Skeletal muscle cell (primary cell): ENCODE measurements around the gene NLRP12.
A peak's percentile ranks its signal among the peaks of the same experiment; 100 is the strongest.
"Not testable (repeated sequence)": the region's sequence is repeated elsewhere in the genome, so short reads cannot be mapped to it uniquely, and the experiment has no call there.

ENCODE experiments used
- DNase-seq: peaks from one replicate; pipeline ENCODE4 v3.0.0-alpha.2; 2010; ENCODE audit warnings: low read depth
- H3K4me3 ChIP-seq: 2 replicates; pipeline ENCODE4 v1.5.1; 2011; ENCODE audit warnings: low read depth, mild to moderate bottlenecking, control low read depth, low read length, moderate library complexity

The NLRP12 gene

DNA sequence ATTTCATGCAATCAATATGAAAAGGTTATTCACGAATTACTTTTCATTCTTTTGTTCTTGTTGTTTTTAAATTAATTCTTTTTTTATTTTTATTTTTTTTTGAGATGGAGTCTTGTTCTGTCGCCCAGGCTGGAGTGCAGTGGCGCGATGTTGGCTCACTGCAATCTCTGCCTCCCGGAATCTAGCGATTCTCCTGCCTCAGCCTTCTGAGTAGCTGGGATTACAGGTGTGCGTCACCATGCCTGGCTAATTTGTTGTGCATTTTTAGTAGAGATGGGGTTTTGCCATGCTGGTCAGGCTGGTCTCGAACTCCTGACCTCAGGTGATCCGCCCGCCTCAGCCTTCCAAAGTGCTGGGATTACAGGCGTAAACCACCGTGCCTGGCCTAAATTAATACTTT lies 16.1 kb upstream of the NLRP12 start:
- not testable (repeated sequence) for DNase-seq, H3K4me3 ChIP-seq

DNA sequence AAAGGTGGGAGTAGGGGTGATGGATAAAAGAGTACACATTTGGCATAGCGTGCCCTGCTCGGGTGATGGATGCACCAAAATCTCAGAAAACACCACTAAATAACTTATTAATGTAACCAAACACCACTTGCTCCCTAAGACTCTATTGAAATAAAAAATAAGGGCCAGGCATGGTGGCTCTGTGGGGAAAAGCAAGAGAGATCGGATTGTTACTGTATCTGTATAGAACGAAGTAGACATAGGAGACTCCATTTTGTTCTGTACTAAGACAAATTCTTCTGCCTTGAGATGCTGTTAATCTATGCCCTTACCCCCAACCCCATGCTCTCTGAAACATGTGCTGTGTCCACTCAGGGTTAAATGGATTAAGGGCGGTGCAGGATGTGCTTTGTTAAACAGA lies 14.3 kb upstream of the NLRP12 start:
- not testable (repeated sequence) for H3K4me3 ChIP-seq, DNase-seq

GRCh38 chr19:53832861-53833260 lies 8.7 kb upstream of the NLRP12 start:
- not testable (repeated sequence) for DNase-seq

GRCh38 chr19:53828531-53828930 lies 4.4 kb upstream of the NLRP12 start:
- DNase-seq, result no peak

More at GRCh38 chr19:53832861-53833260, 8.7 kb upstream of the NLRP12 start:
- not testable (repeated sequence) for H3K4me3 ChIP-seq

DNA sequence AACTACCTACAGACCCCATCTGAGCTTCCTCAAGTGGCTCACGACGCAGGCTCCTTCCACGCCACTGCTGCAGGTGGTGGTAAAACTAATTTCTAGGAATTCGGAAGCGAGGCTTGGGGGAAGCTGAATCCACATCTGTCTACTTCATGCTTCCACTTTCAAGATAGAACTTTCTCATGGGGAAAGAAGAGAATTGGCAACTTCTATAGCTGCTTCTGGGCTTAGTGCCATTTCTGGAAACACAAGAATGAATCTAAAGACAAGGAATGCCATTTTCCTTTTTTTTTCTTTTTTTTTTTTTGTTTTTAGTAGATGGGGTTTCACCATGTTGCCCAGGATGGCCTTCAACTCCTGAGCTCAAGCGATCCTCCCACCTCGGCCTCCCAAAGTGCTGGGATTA lies 2.8 kb upstream of the NLRP12 start:
- no peak overlapping the region for H3K4me3 ChIP-seq
- DNase-seq, result no peak

More at GRCh38 chr19:53828531-53828930, 4.4 kb upstream of the NLRP12 start:
- H3K4me3 ChIP-seq, result no peak overlapping the region

- no peak for DNase-seq
- H3K4me3 ChIP-seq, result no peak overlapping the region
Measured at GRCh38 chr19:53823380-53824120, 564 bp downstream of the NLRP12 start.

- H3K4me3 ChIP-seq, result no peak overlapping the region
- no peak for DNase-seq
Measured at GRCh38 chr19:53819861-53820260, 4.3 kb downstream of the NLRP12 start.

GRCh38 chr19:53818756-53819155 lies 5.4 kb downstream of the NLRP12 start:
- no peak for DNase-seq
- H3K4me3 ChIP-seq, result no peak overlapping the region

GRCh38 chr19:53813996-53814395 lies 10.1 kb downstream of the NLRP12 start:
- H3K4me3 ChIP-seq, result no peak overlapping the region
- DNase-seq, result no peak

DNA sequence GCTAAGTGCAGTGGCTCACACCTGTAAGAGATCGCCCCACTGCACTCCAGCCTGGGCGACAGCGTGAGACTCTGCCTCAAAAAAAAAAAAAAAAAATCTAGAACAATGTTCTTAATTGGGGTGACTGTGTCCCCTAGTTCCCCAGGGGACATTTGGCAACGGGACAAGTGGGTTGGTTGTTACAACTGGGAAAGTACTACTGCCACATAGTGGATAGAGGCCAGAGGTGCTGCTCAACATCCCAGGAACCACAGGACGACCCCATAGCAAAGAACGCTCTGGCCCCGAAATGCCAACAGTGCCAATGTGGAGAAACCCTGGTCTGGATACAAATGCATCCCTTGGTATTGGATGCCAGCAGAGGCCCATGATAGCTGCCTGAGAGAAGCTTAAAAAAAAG lies 11.8 kb downstream of the NLRP12 start:
- no peak for DNase-seq
- no peak overlapping the region for H3K4me3 ChIP-seq

- no peak overlapping the region for H3K4me3 ChIP-seq
- no peak for DNase-seq
Measured at GRCh38 chr19:53810891-53811290, 13.2 kb downstream of the NLRP12 start.

- no peak for DNase-seq
- H3K4me3 ChIP-seq, result no peak overlapping the region
Measured at GRCh38 chr19:53810187-53810546, 13.9 kb downstream of the NLRP12 start.

- no peak for DNase-seq
- no peak overlapping the region for H3K4me3 ChIP-seq
Measured at GRCh38 chr19:53809518-53810186, 14.5 kb downstream of the NLRP12 start.

DNA sequence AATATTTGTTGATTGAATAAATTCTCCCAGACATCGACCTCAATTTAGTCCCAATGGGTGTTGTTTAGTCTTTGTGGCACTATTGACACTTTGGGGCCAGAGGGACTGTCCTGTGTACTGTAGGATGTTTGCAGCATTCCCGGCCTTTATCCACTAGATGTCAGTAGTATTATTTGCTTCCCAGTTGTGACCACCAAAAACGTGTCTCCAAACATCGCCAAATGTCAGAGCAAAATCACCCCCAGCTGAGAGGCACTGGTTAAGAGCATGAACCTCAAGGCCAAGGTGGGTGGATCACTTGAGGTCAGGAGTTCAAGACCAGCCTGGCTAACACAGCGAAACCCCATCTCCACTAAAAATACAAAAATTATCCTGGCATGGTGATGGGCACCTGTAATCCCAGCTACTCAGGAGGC lies 15.4 kb downstream of the NLRP12 start:
- peak; percentile 6 for DNase-seq
- H3K4me3 ChIP-seq, result no peak overlapping the region

- no peak for DNase-seq
- no peak overlapping the region for H3K4me3 ChIP-seq
Measured at GRCh38 chr19:53801257-53801656, 22.9 kb downstream of the NLRP12 start.

- no peak overlapping the region for H3K4me3 ChIP-seq
- no peak for DNase-seq
Measured at GRCh38 chr19:53795019-53795418, 29.1 kb downstream of the NLRP12 start.

GRCh38 chr19:53792721-53793433 lies 31.2 kb downstream of the NLRP12 start:
- no peak overlapping the region for H3K4me3 ChIP-seq
- DNase-seq, result peak; percentile 28

DNA sequence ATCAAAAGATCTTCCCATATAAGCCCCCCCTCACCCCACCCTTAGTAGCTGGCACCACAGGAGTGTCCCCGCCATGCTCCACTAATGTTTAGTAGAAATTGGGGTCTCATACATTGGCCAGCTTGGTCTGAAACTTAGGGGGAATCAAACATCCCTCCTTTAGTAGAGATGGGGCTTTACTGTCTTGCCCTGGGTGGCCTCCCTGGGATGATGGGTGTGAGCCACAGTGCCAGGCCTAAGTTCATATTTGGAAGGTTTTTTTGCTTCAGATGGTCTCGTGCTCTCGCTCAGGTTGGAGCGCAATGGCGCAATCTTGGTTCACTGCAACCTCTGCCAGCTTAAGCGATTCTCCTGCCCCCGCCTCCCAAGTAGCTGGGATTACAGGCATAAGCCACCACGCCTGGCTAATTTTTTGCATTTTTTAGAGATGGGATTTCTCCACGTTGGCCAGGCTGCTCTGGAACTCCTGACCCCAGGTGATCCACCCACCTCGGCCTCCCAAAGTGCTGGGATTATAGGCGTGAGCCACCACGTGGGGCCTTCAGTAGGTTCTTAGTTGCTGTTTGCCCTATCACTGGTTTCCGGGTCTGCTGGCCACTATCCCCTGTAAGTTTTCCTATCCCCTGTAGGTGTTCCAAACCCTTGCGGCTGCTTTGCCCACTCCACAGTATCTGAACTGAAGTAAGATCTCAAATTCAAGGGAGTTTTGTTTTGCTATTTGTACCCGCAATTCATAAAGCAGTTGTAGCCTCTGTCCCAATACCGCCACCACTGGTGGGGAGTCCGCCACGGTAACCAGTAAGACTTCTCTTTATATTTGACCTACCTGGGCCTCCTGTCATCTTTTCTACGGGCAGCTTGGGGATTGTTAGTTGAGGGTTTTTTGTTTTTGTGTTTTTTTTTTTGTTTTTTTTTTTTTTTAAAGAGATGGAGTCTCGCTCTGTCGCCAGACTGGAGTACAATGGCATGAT lies 34.1 kb downstream of the NLRP12 start:
- no peak for DNase-seq
- no peak overlapping the region for H3K4me3 ChIP-seq

GRCh38 chr19:53787266-53787665 lies 36.8 kb downstream of the NLRP12 start:
- no peak for DNase-seq
- H3K4me3 ChIP-seq, result no peak overlapping the region
